Colon (tissue), 2 donors: ENCODE data around the gene AOPEP.
A peak's percentile ranks its signal among the peaks of the same experiment; 100 is the strongest.

Source experiments
- FAIRE-seq: peaks from 2 replicates; lab custom pipeline; 2012; peaks lifted over from hg19 to GRCh38; lab: Jason Lieb, UNC
- donor health status: control.
- donor health status: control.

AOPEP gene

DNA sequence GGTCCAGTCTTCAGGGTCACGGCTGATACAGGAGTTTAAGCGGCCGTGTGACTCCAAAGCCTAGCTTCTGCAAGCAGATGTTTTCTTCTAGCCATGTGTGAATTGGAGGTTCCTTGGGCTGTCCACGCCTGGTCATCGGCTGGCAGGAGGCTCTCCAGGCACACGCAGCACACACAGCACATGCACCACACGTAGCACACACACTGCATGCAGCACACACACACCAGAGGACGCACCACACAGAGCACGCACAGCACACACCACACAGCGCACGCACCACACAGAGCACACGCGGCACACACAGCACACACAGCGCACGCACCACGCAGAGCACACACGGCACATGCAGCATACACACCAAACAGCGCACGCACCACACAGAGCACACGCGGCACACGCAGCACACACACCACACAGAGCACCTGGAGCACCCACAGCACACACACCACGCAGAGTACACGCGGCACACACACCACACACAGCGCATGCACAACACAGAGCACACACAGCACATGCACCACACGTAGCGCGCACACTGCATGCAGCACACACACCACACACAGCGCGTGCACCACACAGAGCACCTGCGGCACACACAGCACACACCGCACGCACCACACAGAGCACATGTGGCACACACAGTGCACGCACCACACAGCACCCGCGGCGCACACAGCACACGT lies 356.7 kb downstream of the AOPEP start:
- FAIRE-seq = no peak

DNA sequence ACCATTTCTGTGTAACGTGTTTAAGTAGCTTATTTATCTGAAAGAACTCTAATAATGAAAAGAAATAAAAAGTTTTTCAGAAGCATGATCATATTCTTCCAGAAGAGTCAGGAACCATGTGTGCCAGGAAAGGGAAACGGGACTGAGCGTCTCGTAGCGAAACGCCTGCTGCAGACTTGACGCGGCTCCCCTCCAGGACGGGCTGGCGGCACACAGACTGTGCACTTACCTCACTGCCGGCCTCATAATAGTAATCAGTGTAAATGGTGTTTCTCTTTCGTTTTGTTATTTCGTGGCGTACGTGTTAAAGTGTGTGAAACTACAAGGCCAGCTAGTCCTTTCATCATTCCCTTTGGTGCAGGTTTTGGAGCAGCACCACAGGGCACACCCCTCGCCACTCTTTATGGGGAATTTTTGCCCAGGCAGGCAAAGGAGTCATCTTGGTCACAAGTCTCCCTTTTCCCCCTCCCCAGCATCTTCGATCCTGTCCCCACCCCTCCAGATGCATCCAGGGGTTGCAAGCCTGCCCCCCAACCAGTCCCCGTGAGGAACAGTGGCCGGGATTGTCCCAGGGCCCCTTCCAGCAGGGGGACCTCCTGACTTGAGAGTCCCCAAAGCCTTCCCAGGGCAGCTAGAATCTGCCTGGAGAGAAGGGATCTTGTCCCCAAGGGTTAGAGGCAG lies 357.9 kb downstream of the AOPEP start:
- no peak for FAIRE-seq

DNA sequence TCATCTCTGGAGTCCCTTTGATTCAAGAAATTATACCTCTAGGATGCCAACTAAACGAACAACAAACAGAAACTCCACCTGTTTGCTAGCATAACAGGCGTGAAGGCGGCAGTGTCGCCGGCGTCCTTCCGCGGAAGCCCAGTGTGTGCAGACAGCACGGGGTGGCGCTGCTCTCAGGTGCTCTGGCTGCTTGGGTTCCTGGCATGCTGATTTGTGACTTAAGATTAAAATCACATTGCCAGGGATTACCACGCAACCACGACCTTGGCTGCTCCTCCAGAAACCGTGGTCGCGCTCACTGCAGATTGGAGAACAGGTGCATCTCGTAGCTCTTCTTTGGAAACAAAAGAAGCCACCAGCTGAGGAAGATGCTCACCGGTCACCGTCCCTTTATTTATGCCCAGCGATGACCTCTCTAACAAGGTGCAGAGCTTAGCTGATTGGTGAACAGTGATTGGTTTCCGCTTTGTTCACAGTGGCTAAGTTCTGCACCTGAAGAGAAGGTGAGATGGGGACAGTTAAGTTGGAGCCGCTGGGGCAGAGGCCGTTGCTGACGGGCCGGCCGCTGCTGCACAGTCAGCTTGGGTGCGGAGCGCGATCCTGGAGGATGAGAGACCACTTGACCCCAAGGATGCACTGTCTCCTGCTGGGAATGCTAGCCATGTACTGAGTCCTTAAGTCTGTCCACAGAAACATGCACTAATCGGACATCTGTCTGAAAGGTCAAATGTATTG lies 358.7 kb downstream of the AOPEP start:
- FAIRE-seq = no peak

DNA sequence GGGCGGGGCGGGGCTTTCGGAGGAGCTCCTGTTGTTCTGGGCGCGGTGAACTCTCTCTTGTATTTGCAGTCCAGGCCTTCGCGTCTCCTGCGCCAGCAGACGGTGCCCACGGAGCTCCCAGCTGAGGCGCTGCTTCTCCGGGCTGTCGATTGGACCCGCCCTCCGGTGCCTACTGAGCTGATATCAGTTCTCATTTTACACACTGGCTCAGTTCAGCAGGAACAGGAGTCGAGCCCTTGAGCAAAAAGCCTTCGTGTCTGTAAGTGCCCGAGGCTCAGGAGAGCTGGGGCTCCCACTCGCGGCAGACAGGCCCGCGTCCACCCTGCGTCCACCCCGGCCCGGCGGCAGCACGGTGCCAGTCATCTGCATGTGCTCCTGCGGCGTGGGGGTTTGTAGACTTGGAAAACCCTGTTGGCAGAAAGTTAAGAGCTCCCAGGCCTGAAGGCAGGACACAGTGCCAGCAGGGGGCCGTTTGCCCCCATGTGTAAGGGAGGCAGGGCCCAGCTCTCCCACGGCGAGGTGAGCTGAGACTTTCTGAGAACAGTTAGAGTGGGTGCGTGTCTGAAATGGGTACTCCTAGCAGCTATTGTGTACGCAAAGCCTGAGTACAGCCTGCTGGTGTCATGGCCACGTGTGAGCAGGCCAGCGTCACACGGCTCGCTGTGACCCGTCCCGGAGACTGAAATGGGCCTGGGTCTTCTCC lies 359.5 kb downstream of the AOPEP start:
- no peak for FAIRE-seq

DNA sequence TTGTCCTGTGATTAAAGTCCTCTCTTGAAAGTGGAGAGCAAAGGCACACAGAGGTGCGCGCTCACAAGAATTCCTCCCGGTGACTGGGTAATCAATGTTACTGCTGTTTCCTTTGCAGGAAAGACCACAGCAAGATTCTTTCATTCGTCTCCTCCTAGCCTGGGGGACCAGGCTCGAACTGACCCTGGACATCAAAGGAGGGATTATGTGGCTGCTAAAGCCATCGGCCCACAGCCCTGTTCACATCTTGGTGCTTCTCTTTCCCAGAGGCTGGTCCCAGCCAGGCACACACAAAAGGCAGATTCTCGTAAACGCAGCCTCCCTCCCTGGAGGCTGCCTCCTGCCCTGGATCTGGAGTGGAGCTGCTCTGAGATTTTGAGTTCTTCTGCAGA lies 360.1 kb downstream of the AOPEP start:
- no peak for FAIRE-seq

DNA sequence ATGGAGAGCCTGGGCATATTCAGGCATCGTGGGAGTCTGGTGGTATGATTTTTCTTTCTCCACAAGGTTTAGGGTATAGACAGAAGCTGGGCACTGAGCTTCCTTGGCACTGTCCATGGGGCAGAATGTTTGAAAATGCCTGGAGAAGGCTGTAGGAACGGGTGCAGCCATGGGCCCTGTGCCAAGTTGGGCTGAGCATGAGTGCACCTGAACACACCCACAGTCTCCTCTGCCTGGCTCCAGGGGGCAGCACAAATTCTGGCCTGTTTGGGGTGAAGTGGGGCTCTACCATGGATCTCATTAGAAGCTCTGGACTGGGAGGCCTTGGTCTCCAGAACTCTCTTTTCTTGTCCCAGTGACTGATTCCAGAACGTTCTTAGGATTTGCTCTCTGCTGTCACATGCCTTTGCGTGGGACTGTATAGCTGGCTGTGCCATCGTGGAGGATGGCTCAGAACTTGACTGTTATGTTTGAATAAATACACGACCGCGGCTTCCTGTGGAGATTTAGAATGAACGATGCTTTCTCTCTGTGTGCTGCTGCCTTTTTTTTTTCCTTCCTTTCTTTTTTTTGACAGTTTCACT lies 361.3 kb downstream of the AOPEP start:
- no peak for FAIRE-seq

DNA sequence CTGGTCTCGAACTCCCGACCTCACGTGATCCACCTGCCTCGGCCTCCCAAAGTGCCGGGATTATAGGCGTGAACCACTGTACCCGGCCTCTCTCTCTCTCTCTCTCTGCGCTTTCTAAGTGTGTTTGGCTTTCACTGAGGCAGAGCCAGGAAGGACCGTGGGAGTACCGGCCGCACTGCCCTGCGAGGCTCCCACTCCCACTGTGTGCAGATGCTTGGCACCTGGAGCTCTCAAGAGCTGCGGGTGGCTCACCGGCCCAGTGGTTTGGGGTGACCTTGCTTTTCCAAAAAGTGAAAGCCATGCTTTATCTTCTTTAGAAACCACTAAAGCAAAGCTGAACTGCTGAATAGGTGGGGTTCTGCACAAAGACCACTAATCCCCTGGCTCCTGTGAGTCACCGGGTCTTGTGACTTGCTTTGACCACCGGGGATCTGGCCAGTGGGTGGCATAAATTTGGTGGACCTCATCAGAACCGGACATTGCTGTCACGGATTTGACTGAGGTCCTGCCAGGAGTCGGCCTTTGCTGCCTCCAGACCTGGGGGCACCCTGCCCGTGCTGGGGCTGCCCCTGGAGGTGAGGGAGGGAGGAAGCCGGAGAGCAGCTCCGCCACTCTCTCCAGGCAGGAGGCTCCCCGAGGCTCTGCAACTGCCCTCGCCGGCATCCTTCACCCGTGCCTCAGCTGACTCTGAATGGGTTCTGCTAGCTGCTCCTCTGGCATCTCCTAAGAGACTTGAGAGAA lies 362.1 kb downstream of the AOPEP start:
- FAIRE-seq = no peak

DNA sequence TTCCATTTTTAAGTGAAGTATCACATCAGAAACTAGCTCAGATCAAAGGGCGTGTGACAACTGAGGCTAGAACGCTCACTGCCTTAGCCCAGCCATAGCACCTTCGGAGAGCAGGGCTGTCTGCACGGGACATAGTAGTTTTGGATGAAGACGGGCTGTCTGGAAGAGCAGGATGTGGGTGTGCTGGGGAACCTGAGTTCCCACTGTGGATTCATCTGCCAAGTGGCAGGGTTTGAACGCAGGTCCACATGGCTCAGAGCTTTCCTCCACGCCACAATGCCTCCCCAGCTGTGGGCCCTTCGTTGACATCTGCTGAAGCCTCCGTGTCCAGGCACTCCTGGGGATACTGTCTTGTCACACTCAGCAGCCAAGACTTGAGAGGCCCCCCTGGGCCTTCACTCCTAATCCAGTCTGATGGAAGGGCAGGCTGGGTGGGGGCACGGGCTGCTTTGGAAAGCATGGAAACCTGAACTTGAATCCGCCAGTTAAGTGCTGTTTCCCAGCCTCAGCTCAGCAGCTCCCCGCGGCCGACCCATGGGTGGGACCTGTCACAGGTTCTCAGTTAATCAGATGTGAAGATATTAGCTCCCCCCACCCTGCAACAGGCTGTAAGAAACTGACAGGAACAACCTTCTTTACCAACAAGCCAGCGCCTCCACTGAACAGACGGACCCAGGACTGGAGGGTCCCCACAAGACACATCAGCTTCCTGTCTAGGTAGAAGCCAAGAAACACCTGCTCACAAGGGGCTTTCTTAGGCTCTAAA lies 362.9 kb downstream of the AOPEP start:
- no peak for FAIRE-seq

DNA sequence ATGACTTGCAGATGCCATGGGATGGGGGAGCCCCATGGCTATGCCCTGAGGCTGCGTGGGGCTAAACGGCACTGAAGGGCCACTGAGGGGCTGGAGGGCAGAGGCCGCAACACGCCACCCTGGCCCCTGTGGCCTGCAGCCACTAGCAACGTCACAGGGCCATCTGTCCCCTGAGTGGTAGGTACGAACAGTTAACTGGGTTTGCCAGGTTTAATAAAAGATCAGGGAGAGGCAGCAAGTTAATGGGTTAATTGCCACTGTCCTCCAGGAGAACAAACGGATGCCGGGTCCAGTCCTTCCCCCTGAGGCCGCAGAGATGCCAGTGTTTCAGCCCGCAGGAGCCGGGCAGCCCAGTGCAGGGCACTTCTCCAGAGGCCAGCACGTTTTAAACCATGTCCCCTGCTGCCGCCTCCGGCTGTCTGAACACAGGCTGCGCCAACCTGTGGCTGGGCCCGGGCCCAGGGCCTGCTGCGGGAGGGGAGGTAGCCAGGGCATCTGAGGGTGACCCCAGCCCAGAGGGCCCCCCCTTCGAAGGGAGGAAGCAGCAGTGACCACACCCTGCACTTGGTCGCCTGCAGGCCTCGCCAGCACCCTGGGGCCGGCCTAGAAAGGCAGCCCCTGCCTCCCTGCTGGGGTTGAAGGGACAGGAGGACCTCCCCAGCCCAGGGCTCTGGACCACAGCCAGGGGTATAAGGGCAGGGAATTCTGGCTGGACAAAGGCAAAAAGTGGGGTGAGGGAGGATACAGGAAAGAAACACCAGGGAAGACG lies 363.7 kb downstream of the AOPEP start:
- FAIRE-seq = no peak

DNA sequence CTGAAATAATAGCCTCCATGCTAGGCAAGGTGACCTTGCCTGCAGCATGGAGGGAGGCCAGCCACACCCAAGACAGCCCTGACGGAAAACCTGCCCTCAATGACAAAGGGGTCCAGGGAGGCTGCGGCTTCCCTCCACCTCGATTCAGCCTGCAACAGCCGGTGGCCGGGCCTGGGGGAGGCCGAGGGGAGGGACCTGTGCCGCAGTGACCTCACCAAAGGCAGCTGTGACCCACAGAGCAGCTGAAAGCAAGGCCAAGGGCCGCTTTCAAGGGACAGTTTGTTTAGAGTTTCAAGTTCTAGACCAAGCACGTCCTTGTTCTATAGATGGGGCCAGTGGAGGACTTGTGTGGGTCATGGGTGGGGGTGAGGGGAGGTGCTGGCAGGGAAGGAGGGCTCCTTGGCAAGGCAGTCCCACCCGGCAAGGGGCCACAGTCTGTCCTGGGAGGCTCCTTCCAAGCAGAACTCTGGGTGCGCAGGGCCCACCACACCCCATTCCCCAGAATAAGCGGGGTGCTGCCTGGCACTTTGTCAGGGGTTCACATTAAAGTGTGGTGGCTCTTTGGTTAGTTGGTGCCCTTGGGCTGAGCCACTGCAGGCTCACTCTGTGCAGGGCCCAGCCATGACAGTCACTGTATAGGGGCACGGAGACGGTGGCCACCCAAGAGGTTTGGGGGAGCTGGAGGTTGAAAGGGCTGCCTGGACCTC lies 364.5 kb downstream of the AOPEP start:
- no peak for FAIRE-seq

DNA sequence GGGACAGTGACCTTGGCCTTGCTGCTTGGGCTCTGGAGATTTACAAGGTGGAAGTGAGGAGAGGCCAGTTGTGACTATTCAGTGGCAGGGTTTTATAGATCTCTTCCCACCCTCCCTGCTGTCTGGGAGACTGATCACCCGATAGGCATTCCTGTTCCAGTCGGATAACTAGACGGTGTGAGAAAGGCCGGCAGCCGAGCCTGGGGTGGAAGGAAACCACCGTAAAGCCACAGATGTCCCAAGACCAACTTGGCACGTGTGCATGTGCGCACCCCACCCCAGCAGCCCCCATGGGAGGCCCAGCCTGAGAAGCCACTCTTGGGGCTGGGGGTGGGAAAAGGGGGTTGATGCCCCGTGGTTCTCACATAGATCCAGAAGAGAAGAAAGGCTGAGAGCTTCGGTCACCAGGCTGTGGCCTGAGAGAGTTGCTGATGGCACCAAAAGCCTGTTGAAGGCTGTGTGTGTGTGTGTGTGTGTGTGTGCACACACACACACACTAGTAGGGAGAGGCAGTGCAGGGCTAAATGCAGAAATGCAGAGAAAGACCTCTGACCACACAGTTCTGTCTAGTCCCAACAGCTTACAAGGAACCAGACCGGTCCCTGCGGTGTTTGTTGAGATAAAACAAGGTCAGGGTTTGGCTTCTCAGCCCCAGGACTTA lies 365.2 kb downstream of the AOPEP start:
- FAIRE-seq = no peak

DNA sequence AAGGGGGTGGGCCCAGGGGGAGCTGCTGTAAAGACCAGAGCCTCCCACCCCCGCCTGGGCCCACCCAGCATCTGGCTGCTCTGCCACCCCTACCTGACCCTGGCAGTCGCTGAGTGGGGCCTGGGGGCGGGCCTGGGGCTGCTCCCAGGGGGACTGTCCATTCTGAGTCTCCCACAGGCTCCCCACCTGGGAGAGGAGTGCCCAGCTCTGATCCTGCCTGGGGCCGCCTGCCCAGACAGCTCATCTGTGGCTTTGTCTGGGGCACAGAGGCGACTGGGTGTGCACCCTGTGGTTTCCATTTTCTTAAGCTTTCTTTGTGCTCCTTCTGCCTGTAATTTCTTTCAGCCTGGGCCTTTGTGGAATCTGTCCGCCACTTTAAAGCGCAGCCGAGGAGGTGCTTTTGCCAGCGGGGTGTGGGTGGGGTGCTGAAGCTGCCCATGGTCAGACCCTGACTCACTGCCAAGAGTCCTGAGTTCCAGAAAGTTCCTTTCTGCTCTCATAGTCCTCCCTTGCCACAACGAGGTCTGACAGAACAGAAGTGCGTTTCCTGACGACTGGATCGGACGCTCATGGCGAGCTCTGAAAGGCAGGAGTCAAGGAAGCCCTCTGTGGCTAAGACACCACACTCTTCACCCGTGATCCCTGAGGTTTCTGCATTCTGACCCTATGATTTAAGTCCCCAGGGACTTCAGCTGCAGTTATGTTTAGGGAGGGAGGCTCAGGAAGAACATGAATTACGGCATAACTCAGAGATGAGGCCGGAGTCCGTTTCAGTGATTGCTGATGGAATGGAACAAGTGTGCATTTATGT lies 366.0 kb downstream of the AOPEP start:
- FAIRE-seq = peak; percentile 66

DNA sequence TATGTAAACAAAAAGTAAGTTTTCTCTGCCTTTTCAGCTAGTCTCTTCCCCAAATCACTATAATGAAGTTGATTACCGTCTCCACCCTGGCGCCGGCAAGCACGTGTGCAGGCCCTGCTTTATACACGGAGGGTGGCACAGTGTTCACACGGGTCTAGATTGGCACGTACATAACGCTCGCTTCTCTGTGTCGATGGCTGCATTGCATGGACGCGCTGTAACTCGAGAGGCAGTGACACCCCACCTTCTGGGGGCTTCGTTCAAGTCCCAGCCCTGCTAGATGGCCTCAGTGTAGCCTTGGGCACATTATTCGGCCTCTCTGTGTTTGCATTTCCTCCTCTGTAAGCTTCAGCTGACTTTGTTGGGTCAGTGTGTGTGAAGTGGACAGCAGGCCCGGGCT lies 367.1 kb downstream of the AOPEP start:
- FAIRE-seq = no peak

DNA sequence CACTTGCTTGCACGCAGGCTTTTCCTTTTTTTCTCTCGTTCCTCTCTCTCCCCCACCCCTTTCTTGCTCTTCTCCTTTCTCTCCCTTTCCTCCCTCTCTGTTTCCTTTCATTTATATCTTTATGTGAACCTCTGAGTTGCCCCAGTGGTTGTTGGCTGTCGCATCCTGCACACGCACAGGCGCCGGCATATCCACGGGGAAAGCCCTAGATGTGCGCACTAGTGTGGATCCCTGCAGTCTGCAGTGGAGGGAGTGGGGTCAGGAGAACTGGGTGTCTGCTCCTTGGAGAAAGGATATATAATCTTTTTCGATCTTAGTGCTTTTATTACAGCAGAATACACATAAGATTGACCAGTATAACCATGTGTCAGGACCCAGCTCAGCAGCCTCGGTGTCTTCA lies 367.5 kb downstream of the AOPEP start:
- FAIRE-seq = no peak

DNA sequence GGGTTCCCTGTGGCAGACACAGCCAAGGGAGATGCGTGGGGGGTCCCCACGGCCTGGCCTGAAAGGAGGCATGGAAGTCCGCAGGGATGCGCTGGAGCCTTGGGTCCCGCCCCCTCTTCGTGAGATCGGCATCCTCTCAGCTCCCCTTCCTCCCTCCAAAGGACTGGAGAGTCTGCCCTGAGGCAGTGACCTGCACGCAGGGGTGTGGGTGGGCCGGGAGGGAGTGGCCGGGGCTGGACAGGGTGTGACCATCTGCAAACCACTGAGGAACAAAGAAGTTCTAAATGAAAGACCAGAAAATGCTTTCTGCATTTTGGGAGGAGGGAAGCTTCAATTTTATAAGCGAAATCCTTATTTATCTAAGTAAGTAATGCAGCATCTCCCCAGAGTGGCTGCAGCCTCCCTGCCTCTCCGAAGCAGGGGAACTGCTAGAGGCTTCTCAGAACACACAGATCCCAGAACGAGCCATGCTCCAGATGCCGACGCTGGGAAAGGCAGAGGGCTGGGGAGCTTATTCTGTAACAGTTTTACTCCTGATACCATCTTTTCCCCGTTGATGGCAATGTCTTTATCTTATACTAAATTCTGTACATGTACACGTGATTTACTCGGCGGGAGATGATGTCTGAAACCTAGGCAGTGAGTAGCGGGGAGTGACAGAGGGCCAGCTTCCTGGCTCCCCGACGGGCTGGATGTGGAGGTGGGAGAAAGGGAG lies 369.3 kb downstream of the AOPEP start:
- no peak for FAIRE-seq

DNA sequence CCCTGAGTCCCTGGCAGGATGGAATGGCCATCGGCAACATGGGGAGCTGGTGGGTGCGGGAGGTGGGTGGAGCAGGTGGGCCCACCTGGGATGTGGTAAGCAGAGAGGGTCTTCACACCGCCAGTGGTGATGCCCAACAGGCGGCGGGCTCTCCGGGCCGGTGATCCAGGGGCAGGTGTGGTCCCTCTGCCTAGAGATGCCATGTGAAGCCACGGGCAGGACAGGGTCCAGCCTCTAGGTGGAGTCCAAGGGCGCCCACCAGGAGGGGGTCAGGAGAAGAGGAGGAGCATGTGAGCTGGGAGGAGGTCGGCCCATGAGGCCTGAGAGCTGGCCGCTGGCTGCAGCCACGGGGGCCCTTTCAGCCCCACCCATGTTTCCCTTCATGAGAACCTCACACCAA lies 369.9 kb downstream of the AOPEP start:
- no peak for FAIRE-seq

DNA sequence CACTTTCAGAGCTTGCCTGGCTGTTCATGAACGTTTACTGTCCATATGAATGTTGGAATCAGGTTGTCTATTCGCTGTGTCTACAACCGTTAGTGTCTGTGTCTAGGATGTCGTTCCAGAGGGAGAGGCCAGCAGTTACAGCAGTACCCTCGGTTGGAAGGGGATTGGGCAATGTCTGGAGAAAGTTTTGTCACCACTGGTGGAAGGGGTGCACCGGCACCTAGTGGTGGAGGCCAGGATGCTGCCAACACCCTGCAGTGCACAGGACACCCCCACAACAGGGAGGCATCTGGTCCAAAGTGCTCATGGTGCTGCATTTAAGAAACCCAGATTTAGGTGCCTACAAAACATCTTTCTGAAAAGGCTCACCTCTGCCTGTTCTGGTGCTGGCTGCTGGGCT lies 370.3 kb downstream of the AOPEP start:
- FAIRE-seq = no peak
